CD4-positive, alpha-beta T cell treated with Interleukin-12 subunit alpha and Interleukin-12 subunit beta, for 1 hour (primary cell): Measurements from ENCODE around the gene PACS2.

ENCODE experiments used
- DNase-seq: peaks from one replicate; pipeline ENCODE4 v3.0.0-alpha.2; 2020

The PACS2 gene

DNA sequence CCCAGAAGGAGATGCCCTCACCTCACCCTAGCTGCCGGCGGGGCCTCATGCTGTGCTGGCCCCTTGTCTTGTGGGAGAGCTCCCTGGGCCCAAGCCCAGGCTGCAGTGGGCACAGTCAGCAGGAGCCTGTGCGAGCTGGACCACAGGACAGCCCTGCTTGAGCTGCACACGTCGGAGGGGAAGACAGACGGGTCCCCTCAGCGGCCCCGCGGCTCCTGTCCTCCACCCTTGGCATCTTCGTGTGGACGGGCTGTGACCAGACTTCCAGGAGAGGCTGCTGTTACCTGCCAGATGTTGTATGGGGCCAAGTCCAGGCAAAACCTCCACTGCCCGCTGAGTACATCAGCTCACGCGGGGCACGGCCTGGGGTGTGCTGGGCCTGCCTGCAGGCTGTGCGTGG is 74.4 kb downstream of the PACS2 start:
- no peak for DNase-seq

DNA sequence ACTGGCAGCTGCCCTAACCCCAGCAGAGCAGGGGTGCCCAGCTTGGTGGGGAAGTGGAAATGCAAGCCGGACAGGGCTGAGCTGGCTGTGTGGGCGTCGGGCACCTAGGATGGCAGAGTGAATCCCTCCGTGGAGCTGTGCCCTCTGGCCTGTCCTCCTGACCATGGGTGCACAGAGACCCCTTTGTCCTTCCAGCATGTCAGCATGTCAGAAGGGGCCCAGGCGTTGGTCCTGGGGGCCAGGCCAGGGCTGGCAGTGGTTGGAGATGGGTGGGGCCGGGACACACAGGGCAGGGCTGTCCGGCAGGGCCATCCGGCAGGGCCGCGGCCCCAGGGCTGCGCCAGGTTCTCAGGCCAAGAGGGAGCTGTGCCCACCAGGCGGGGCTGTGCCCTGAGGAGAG is 75.0 kb downstream of the PACS2 start:
- DNase-seq, result no peak

DNA sequence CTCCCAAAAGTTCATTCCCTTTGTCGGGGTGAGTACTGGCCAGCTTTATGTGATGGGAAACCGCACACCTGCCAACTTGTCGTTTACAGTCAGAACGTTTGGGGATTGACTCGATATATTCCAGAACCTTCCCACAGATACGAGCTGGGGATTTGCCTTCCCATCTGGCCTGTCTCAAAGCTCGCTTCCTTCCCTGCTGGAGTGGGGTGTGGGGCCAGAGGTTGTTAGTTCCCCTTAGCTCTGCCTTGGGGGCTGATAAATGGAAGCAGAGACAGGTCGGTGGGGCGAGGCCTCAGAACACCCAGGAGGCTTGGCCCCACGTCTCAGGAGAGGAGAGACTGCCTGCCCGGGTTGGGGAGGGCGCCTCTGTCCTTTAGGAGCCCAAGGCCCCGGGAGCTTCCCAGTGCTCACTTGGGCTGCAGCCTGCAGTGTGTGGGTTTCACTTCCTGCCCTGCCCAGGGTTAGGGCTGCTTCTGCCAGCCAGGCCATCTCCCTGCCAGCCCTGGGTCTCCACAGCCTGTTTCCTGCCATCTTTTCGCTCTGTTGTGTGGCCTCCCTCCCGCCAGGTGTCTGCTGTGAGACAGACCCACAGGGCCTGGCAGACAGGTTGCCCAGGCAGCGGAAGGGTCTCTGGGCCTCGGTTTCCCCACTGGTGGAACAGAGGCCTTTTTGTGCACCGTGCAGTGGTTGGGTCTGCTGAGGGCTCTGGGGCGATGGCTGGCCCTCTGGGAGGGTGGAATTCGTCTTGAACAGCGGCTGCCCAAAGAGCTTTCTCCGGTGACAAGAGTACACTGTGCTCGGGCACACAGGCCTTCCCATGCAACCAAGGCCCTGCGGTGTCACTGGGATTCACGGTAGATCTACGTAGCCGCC is 75.7 kb downstream of the PACS2 start:
- no peak for DNase-seq

DNA sequence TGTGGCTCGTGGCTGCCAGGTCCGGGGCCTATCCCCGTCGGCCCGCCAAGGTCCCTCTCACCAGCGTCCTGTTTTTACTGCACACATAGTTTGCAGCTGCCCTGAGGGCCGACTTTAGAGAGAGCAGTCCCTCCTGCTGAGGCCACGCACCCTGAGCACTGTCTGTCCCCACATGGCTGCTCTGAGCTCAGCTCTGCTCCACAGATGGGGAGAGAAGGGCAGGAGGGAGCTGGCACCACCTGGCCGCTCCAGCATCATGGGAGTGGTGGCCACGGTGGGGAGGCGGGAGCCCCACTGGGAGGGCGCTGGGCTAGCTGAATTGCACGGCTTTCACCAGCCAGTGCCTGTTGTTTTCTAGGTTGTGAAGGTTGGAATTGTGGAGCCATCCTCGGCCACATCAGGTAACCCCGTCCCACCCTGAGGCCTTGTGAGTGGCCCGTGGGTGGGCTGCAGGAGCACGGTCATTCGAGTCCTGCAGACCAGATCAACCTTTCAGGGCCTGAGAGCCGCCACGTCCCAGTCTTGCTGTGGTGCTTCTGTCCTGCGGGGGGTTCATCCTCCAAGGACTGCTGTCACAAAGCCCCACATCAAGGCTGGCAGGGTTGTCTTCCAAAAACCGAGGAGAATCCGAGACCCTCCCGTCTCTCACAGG is 76.4 kb downstream of the PACS2 start:
- DNase-seq, result no peak

DNA sequence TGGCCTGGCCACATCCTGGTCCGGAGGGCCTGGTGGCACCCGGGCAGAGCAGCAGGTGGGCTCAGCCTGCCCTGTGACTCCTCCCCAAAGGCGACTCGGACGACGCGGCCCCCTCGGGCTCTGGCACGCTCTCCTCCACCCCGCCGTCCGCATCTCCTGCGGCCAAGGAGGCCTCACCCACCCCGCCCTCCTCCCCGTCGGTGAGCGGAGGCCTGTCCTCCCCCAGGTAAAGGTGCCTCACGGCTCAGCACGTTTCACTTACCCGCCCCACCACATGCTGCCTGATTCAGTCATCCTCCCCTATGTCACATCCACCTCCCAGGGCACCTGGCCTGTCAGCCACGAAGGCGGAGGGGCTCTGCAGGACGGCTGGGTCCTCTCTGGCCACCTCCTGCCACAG is 77.0 kb downstream of the PACS2 start:
- no peak for DNase-seq

DNA sequence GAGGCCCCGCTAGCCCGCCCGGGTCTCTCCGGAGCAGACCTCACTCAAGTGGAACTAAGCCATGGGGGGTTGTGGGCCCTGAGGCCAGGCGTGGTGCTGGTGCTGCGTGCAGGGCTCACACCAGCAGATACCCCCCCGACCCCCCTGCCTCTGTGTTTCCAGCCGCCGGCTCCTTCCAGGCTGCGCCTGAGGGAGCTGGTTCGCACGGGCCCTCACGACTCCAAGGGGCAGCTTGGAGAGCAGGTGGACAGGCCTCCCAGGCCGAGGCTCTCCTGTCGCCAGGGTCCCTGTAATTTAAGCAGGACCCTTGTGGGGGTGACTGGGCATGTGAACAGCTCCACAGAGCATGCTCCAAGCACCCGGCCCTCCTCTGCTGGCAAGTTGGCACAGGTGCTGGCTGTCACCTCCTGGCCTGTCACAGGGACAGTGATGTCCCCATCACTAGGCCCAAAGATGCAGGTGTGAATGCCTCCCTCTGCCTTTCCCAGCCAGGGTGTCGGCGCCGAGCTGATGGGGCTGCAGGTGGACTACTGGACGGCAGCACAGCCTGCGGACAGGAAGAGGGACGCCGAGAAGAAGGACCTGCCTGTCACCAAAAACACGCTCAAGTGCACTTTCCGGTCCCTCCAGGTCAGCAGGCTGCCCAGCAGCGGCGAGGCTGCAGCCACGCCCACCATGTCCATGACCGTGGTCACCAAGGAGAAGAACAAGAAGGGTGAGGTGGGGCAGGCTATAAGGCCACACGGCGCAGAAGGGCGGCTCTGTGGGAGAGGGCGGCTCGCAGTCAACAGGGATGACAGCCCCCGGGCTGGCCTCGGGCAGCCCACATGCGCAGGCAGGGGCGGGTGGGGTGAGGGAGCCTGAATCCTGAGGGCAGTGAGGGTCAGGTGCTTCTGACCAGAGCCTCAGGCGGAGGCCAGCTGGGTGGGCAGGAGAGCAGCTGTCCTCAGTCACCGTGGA is 77.9 kb downstream of the PACS2 start:
- DNase-seq, result no peak

DNA sequence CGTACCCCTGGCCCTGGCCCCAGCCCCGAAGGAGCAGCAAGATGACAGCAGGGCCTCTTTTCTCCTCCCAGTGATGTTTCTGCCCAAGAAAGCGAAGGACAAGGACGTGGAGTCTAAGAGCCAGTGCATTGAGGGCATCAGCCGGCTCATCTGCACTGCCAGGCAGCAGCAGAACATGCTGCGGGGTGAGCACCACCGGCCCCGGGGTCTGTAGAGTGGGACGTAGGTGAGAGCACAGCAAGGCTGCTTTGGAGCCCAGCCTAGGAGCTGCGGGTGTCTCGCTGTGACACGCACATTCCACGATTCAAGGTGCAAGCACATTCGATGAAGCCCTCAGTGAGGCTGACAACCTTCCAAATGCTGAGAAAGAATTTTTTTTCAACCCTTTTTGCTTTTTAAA is 78.6 kb downstream of the PACS2 start:
- no peak for DNase-seq

DNA sequence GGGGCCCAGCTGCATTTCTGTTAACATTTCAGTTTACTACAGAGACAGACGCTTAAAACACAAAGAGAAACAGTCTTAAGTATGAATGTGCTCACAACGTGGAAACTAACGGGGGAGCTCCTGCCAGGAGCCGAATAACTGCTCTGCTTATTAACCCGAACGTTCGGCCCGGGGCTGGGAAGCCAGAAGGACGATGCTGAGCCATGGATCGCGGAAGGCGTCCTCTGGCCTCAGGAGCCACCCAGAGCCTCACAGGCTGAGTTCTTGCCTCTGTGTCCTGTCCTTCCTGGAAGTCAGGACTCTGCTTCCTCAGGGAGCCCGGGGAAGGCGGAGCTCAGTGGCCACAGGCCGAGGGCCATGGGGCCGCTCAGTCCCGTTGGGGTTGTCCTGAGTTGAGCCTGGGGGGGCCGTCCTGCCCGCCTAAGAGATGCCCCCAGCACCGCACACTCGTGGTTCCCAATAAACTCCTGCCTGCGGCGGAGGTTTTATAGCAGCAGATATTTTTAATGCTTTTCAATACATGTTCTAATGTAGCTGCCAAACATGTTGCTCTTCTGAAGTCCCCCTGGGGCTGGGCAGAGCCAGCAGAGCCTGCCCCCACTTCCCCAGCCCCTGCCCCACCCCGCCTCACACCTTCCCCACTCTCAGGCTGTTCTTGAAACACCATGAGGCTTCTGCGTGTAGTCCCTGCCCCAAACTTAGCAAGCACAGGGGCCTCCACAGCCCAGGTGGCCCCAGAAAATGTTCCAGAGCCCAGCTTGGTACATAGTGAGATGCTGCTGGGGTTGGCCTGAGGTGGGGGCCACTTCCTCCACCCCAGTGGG is 80.4 kb downstream of the PACS2 start:
- no peak for DNase-seq

DNA sequence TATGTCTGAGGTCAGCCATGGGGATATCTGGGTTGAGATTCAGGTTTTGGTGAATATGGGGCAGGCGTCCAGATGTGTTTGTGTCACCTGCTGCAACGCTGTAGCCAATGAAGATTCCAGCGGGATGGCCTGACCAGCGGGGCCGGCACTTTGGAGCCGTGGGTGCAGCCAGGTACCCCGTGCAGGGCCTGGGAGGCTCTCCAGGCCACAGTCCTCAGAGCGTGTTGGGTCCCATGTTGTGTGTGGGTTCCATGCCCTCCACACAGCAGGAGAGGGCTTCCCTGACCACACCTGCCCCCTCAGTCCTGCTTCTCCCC is 80.9 kb downstream of the PACS2 start:
- DNase-seq, result no peak

DNA sequence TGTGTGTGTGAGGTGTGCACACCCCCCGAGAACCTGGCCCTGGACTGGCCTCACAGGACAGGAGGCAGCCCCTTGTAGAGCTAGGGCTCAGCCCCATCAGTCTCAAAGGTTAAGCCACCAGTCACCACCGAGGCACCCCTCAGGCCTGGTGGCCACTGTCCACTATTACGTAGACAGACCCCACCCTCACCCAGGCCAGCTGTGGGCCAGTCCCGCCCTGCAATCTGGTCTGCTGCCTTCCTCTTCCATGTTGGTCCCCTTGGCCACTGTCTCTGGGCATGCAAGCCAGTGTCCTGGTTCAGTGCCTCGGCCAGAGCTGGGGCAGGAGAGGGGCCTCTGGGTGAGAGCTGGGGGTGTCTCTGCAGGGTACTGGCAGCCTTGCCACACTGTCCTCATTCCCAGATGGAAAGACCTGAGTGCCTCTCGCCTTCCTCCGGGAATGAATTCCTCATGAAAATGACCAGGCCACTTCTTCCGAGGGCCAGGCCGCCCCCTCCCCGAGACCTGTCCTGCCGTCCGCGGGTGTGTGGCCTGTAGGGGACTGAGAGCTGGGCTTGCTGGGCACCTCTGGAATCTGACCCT is 82.9 kb downstream of the PACS2 start:
- no peak for DNase-seq

DNA sequence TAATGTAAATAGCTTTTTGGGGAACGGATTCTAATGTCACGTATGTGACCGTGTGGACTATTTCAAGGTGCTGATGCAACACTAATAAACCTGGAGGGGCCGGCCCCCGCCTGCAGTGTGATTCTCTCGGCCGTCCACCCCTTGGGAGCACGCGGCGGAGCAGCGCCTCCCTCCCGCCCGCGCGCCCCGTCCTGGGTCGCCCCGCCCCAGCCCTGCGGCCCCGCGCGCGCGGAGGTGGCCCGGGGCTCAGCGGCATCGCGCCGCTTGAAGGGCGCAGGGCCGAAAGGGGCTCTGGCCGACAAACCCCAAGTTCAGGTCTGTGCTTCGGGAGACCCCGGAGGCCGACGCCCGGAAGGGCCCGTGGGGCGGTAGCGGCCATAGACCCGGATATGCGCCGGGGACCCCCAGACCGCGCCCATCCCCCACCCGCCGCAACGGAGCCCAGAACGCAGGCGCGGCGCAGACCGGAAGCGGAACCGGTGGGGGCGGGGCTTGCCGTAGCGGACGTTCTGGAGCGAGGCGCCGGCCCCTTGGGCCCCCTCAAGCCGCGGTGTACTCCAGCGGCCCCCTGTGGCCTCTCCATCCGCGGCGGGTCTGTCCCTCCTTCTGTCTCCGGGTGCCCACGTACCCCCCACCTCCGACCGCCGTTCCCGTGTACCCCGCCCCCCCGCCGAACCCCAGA is 83.6 kb downstream of the PACS2 start, which contains the start of gene TEX22:
Gene TEX22, plus strand, starts transcription at position 495 of the 682 bp plus-strand sequence. CDS start 803 bp downstream, outside the sequence.
- DNase-seq, result peak; percentile 89

DNA sequence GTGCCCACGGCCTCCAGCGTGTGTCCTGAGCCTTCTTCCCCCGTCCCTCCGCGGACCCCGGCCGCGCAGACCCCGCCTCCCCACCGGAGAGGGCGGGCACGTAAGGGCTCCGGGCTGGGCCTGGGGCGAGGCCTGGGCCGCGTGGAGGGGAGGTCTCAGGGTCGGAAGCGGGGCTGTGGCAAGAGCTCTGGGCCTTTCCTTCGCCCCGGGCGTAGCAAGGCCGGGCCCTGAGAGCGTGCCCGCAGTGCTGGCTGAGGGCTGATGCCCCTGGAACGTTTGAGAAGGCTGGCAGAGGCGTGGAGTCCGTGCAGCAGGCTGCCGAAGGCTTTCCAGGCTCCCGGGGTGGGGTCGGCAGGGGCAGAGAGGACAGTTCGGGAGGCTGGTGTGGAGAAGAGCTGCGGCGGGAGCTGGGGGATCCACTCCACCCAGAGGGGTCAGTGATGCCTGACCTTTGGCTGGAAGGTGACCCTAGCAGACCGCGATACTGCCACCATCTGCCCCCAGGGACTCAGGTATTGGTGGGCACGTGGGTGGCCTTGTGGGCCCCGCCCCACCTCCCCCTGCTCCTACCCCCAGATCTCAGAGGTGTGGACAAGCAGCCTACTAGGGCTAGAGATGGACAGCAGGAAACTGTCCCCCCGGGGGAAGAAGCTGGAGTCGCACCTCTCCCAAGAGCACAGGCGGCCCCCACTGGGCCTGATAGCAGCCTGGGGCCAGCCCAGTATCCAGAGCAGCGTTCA is 84.3 kb downstream of the PACS2 start:
- no peak for DNase-seq

DNA sequence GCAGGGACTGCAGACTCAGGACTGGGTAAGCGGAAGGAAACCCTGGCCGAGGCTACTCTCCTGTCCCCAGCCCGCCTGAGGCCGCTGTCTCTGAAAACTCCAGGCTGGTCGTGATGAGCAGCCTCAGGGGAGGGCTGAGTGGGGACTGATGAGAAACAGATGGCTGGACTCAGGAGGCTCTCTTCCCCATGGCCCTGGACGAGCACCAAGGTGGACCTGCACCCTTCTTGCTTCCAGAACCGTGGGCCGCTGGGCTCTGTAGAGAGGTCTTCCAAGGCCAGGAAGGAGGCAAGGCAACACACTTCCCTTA is 84.9 kb downstream of the PACS2 start:
- no peak for DNase-seq

DNA sequence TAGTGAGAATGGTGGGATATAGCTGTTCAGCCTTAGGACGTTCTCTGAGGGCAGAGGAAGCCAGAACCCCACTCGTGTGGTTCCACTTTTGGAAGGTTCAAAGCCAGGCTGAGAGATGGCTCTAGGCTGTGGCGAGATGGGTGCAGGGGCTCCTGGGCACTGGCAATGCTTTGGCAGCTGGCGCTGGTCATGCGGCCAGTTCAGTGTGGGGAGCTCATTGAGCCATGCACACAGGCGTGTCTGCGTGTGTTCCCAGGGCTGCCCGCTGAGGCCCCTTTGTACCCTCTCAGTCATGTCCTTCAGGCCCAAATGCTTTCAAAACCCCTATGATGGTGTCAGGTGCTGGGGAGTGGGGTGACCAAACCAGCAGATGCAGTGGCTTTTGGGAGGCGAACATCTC is 85.5 kb downstream of the PACS2 start:
- DNase-seq, result no peak

DNA sequence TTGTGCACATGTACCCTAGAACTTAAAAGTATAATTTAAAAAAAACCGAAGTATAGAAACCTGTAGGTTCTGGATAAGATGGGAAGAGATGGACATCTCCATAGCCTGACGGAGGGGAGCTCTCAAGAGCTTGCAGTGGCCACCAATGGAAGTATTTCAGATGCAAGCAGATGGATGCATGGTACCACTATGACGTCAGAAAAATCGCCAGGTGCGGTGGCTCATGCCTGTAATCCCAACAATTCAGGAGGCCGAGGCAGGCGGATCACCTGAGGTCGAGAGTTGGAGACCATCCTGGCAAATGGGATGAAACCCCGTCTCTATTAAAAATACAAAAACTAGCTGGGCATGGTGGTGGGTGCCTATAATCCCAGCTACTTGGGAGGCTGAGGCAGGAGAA is 87.2 kb downstream of the PACS2 start:
- DNase-seq, result no peak

DNA sequence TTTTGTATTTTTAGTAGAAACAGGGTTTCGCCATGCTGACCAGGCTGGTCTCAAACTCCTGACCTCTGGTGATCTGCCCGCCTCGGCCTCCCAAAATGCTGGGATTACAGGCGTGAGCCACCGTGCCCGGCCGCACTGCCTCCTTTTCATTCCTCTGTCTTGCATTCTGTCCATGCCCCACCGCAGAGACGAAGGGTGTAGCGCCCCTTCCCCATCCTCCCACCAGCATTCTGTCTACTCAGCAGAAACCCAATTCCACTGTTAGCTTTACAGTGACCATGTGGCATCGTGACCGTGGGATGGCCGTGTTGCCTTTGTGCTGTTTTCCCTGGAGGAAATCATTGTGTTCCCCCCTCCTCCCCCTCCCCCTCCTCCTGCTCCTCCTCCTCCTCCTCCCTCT is 94.0 kb downstream of the PACS2 start:
- no peak for DNase-seq

DNA sequence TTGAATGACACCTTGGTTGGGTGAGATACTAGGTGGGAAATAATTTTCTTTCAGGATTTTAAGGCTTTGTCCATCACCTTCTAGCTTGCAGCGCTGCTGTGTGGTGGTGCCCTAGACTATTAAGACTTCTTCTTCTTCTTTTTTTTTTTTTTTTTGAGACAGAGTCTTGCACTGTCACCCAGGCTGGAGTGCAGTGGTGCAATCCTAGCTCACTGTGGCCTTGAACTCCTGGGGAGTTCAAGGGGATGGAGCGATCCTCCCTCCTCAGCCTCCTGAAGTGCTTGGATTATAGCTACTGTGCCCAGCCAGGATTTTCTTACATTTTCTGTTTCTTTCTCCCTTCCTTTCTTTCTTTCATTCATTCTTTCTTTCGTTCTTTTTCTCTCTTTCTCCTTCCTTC is 94.8 kb downstream of the PACS2 start:
- no peak for DNase-seq

DNA sequence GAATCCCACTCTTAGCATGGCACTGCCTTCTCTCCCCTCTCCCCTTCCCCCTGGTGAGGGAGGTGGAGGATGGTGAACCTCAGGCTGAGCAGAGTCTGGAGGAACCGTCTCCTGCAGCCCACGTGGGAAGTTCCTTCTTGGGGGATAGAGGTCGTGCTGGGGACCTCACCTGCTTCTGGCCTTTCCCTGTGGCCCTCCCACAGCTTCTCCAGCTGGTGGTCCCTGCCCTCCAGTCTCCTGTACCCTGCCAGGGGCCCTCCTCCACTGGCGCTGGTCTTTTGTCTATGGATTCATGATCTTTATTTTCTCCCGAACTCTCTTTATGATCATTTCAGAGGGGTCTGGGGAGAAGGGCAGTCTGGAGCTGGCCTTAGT is 96.1 kb downstream of the PACS2 start:
- DNase-seq, result no peak

DNA sequence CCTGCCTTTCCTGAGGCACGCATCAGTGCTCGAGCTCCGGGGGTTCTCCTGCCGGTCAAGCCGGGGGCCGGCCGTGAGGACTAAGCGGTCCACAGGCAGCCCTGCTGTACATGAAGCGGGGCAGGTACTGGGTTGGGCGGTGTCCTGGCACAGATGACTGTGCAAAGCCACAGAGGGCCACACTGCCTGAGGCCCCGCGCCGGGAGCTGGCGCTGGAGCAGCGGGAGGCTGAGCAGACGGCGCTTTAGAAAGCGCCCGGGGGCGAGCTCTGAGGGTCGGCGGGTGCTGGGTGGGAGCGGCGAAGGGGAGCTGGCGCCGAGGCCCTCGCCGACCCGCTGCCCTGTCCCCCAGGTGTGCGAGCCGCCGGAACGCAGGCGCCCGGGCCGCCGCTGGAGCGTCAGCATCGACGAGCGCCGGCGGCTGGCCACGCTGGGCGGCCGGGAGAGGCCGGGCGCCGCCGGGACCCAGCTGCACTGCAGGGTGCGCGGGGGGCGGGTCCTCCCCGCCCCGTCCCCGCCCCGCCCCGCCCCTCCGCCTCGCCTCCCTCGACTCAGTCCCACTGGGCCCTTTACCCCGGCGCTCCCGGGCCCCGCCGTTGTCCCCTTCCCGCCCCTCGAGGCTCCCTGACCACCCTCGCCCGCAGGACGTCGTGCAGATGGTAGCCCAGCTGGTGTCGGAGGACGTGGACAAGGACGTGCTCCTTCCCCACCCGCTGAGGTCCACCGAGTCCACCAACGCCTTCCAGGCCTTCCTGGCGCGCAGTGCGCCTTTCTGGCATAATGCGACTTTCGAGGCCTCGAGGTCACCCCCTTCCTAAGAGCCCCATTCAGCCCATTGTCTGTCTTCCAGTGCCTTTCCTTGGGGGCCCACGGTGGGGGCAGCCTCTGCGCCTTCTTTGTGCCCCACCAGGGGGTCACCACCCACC is 96.7 kb downstream of the PACS2 start:
- peak; percentile 19 for DNase-seq
